Measurements from ENCODE around the gene PBX4.

- no peak for TF ChIP-seq CTCF (IDR thresholded peaks at IDR 0.05; ENCODE audit: low read depth, low read length)
- no peak for TF ChIP-seq MYC (IDR thresholded peaks at IDR 0.05; ENCODE audit: low read depth, low read length)
Measured at GRCh38 chr19:19517235-19517619, 101.3 kb downstream of the PBX4 start.

Measured in NB4 (cell line).